SK-N-SH (cell line): Measurements from ENCODE around the gene SLC16A5.

Experiments
- CTCF ChIP-seq: fragments of 200-600 bp; sonication (generic); IDR thresholded peaks from 2 replicates; pipeline ENCODE4 v1.6.1; 2017; ENCODE audit warnings: antibody characterized with exemption, mild to moderate bottlenecking, moderate library complexity
- YY1 ChIP-seq: IDR thresholded peaks from 2 replicates; pipeline ENCODE4 v1.4.0; 2012; ENCODE audit warnings: low read depth, mild to moderate bottlenecking

- TF ChIP-seq CTCF (no peak), YY1 (no peak)
Observed at GRCh38 chr17:75077496-75078283, 10.1 kb upstream of the SLC16A5 start.
